ENCODE results near the gene ZNF784.

ZNF784 gene

DNA sequence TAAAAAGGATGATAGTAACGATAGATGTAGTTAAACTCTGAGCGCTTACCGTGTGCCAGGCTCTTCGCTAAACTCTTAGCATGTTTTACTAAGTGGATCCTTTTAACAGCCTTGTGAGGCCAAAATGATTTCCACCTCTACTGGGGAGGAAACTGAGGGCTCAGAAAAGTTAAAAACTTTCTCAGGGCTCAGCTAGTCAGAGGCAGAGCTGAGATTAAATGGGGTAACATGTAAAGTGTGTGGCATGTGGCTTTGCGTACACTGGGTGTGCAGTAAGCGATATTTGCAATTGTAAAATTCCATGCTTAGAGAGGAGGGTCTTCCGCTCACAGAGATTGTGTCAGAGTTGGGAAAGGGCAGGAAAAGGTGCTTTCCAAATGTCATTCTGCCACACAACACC lies 32.2 kb upstream of the ZNF784 start:
- DNase-seq (ENCODE audit: low spot score), result no peak

DNA sequence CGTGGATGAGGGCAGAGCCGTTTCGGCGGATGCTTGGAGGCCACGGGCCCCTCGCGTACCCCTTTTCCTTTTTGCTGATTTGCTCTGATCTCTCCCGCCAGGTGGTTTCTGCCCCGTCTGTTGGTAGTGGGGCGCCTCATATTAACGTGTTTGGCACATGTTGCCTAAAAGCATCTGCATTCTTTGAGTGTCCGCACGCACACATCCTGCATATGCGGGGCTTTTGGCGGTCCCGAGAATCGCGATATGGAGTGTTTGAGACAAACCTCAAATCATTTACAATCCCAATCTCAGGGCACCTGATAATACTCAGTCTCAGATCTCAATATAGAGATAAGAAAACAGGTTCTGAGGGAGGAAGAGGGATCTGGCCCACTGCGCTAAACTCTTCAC lies 31.3 kb upstream of the ZNF784 start:
- no peak for DNase-seq (ENCODE audit: low spot score)

DNA sequence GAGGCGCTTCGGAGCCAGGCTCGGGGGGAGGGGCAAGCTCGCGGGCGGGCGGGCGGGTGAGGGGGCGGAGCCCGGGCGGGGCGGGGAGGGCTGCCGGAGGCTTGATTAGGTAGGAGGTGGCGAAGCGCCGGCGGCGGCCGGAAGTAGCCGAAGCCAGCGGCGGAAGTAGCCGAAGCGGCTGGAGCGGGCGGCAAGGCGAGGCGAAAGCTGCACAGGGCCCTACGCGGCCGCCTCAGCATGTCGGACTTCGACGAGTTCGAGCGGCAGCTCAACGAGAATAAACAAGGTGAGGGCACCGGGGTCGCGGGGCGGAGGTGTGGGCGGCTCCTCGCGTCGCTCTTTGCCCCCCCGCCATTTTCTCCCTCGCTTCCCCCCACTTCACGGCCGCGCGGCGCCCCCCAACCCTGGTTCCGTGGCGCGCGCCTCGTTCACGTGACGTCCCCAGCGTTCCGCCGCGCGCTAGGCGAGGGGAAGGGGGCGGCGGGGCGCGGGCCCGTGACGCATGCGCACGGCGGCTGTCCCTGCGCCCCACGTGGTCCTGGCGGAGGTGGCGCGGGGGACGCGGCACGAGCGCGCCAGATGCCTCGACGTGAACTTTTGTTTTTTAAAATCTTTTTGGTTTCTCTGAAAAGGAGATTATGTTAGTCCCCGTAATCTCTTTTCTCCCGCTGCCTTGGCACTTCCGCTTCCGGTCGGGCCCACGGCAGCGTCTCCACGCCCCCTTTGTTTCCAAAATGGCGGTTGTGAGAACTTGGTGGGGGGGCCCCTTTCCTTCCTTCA lies 30.7 kb upstream of the ZNF784 start, which contains the start of gene U2AF2:
TSS of gene U2AF2 (plus strand) at position 168 of the 780 bp plus-strand sequence. CDS start at position 238, 70 bp downstream.
- DNase-seq (ENCODE audit: low spot score), result peak; percentile 93

DNA sequence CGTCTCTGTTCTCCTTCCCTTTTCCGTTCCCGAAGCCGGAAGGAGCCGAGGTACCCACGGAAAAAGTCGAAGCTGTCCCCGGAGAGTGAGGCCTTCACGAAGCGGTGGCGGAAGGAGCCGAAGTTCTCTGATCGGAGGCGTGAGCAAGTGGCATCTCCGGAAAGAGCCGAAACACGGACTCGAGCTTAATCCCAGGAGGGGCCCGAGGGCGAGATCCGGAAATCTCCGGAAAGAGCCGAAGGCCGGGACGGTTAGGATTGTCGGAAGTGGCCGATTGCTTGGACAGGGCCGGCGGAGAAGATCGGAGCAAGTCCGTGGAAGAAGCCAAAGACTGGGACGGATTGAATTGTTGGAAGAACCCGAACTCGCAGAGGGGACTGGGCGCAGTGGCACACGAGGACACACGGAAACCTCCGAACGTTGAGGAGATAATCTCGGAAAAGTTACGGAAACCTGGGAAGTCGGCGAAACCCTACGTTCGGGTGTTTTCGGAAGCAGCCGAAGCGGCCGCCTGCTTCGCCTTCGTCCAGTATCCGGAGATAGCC lies 30.0 kb upstream of the ZNF784 start:
- DNase-seq (ENCODE audit: low spot score), result peak; percentile 97

DNA sequence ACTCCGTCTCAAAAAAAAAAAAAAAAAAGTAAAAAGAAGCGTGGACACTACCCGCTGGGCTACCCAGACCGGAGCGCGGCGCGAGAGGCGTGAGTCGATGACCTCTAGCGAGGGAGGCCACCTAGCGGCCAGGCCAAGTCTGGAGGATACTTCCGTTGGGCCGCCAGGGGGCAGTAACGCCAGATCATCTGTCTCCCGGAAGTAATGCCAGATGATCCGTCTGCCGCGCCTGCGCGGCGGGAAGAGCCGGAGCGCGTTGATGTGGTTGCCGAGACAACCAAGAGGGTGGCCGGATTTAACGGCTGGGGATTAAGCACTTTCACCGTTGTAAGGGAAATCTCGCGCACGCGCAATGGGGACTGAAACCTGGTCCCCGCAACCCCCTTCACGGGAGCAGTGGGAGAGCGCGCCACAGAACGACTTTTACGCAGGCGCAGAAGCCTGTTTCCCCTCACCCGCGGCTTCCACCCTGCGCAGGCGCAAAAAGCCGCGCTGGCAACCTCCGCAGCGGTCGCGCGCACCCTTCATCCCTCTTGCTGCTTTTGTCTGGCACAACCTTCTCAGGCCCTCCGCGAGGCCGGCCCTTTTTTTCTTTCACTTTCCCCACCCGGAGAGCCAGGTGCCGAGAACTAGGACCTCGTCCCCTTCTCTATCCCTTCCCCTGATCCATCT lies 29.4 kb upstream of the ZNF784 start:
- peak; percentile 97 for DNase-seq (ENCODE audit: low spot score)

DNA sequence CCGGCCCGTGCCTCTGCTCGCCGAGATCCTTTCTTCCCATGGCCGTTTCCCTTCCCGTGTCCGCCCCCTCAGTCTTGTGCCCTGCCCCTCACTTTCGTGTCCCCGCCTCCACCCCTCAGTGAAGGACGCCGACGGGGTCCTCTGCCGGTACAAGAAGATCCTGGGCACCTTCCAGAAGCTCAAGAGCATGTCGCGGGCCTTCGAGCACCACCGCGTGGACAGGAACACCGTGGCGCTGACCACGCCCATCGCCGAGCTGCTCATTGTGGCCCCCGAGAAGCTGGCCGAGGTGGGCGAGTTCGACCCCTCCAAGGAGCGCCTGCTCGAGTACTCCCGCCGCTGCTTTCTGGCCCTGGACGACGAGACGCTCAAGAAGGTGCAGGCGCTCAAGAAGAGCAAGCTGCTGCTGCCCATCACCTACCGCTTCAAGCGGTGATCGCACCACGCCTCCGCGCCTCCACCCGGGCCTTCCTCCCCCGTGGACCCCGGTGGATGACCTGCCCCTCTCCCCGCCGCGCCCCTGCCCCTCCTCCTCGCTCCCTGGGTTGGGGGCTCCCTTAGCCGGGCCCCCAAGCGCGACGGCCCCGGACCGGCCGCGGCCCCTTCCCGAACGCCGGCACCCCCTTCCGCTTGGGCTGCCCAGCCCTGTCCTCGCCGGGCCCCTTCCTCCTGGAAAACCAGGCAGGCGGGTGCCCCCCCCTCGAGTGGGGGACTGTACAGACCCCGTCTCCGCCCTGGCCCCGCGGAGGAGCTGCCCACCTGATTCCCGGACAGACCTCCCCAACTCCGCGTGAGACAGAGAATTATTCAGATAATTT lies 28.2 kb upstream of the ZNF784 start:
- no peak for DNase-seq (ENCODE audit: low spot score)

DNA sequence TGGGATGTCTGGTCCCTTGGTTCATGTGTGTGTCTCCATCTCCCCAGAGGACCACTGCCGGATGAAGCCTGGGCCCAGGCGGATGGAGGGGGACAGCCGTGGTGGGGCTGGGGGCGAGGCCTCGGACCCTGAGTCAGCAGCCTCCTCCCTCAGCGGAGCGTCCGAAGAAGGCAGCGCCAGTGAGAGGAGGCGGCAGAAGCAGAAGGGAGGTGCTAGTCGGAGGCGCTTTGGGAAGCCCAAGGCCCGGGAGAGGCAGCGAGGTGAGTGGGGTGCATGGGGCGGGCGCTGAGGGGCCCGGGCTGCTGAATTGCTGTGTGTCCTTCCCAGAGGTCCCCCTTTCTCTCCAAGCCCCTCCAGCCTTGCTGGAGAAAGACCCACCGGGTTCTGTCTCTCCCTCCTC lies 26.9 kb upstream of the ZNF784 start:
- DNase-seq (ENCODE audit: low spot score), result no peak

DNA sequence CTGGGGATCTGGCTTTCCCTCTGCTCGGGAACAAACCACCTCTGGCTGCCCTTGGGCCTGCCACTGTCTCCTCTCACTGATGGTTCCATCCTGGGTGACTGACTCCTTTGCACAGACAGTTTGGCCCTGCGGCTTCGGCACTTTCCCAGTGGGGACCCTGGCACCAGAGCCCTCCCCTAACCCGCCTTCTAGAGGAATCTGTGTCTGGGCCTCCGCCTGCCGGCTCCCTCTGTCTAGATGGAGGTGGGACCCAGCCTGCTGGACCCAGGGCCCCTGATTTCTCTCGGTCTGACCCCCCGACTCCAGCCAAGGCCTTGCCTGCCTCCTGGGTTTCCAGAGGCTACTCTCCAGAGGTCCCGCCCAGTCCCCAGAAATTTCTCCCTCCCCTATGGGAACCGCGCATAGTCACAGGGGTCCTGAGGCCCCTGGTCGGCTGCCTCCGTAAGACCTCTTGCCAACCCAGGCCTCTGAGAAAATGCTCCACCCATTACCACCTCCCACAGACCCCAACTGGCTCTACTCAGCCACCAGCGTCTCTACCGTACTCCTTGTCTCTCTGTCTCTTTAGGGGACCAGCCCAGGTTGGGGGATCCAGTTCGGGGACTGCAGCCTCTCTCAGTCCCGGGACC lies 26.4 kb upstream of the ZNF784 start:
- no peak for DNase-seq (ENCODE audit: low spot score)

DNA sequence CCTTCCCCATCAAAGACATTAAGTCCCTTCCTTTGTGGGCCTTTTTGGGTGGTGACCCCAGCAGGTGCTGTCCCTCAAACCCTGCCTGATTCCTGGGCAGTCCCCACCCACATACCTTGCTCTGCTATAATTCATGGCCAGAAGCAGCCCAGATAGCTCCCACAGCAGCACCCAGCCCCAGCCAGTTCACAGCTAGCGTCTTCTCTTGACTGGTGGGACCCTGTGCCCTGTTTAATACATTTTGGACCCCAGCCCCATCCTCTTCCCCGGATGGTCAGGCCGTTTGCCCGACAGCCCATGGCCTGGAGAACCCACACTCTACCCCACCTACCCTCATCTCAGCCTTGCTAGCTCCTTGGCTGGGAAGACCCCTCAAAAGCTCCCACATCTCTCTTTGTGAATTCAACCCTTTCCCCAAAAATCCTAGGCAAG lies 25.8 kb upstream of the ZNF784 start:
- no peak for DNase-seq (ENCODE audit: low spot score)

DNA sequence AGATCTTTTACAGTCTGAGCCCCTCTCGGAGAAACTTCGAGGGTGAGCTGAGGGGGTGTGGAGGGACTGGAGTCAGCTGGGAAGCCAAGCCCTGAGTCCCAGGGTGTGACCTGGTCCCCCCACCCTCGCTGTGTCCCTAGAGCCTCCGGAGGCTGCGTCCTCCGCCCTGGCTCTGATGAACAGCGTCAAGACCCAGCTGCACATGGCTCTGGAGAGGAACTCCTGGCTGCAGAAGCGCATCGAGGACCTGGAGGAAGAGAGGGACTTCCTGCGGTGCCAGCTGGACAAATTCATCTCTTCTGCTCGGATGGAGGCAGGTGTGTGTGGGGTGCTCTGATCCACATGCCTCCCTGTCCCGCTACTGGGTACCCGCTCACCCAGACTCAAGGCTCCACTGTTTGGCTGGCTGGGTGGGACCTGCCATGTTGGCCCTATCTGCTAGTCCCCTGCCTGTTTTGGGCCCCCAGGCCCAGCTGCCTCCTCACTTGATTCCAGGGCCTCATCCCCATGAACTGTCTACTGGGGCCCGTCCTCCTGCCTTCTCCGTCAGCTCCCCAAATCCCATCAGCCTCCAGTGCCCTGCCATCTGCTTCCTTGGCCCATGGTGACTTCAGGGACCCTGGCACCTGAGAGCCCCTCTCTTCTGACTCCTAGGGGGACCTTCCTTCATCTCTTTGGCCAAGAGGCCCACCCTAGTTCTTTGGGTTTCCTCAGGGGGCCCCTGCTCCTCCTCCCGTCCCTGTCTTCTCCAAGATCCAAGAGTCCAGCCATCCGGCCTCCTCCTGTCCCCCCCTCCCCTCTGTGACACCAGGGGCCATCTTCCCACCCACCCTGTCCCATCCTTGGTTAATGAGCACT lies 25.1 kb upstream of the ZNF784 start:
- no peak for DNase-seq (ENCODE audit: low spot score)

DNA sequence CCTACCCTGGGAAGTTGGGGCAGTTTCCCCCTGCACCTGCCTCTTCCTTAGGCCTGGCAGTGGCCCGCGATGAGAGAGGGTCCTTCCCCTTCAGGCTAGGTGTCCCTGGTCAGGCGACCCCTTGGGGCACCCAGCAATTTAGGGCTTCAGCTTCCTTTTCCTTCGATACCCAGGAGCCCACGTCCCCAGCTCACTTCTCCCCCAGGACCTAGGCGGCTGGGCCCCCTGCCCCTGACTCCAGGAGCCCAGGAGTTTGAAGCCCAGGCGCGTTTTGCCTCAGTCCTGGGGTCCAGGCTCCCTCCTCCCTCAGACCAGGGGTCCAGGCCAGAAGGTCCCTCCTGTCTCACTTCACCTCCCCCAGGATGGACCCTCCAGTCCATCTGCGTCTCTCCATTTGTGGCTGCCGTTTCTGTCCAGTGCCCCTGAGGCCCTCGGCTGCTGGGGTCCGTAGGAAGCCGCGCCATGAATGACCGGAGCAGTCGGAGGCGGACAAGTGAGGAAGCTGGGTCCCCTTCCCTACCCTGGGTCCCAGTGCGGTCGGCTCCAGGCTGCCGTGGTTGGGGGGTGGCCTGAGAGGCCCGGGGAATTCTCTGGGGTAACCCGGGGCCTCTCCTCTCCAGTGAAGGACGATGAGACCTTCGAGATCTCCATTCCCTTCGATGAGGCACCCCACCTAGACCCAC lies 24.4 kb upstream of the ZNF784 start:
- DNase-seq (ENCODE audit: low spot score), result no peak

DNA sequence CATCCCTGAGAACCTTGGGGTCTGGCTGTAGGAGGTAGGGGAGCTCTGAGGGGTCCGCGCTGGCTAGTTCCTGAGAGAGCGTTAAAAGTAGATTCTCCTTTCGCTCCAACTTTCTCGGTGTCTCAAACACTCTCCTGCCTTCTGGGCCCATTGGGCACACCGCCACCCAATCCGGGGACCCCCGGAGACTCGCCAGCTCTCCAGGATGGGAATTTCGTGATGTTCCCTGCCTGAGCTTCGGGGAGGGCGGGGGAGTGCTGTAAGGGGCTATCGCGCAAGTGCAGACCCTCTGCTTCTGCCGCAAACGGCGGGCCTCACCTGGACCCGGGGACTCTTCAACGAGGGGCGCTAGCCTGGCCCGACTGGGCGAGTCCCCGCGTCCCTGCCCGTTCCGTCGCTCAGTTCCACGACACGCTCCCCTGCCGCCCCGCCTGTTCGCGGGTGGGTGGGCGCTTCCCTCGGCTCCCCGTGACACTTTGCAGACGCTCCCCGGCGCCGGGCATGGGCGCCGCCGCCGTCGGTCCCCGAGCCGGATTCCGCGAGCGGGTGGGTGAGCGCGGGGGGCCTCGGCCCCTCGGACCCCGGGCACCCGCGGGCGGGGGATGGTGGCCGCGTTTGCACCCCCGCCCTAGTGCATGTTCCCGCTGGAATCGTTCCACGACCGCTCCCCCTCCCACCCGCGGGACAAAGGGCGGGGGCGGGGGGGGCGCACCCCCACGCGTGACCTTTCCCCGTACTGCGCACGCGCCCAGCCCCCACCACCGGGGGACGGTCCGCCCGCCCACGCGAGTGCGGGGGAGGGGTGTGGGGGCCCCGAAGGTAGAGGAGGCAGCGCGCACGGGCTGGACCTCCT lies 23.6 kb upstream of the ZNF784 start, which contains the start of gene CCDC106:
TSS of gene CCDC106 (plus strand) at position 481 of the 853 bp plus-strand sequence. CDS start 835 bp downstream, outside the sequence.
- peak; percentile 82 for DNase-seq (ENCODE audit: low spot score)

DNA sequence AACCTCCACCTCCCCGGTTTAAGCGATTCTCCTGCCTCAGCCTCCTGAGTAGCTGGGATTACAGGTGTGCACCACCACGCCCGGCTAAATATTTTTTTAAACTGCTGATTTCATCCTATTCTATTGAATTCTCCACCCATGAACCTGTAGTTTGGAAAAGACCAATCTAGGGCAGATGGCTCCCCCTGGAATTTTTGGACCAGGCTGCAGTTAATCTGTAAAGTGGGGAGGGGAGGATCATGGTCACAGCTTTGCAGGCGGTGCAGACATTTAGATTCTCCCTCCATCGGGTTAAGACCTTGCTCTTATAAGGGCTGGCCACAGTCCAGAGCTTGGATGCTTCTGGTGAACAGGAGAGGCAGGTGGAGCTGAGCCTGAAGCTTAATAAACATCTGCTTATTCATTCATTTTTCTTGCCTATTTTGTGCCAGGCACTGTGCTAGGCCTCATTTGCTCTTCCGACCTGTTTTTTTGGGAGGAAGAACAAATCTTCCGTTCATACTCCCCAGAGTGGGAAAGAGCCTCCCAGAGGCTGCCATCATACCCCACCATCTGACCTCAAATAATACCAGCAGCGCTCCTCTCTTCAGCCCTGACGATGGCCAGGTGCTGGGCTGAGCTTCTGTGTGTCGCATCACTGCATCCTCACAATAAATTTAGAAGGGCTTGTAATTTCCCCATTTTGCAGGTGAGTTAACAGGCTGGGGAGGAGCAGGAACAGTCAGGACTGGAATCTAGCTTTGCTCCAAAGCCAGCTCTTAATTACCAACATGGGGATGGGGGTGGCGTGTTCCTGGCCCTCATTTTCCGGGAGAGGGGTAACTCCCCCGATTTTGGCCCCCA lies 22.7 kb upstream of the ZNF784 start:
- no peak for DNase-seq (ENCODE audit: low spot score)

DNA sequence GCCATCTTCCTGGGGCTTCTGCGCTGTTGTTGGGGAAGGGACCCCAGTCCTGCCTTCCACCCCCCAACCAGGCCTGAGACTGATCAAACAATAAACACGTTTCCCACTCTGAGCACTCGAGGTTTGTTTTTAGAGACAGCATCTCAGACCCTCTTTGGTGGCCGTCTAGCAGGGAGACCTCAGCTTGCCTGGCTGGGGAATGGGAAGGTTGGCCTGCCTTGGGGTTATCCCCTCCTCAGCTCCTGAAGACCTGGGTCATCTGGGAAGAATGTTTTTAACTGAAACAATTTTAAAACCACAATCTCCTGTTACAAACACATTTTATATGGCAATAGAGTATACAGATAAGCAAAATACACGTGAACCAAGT lies 21.1 kb upstream of the ZNF784 start:
- DNase-seq (ENCODE audit: low spot score), result no peak

DNA sequence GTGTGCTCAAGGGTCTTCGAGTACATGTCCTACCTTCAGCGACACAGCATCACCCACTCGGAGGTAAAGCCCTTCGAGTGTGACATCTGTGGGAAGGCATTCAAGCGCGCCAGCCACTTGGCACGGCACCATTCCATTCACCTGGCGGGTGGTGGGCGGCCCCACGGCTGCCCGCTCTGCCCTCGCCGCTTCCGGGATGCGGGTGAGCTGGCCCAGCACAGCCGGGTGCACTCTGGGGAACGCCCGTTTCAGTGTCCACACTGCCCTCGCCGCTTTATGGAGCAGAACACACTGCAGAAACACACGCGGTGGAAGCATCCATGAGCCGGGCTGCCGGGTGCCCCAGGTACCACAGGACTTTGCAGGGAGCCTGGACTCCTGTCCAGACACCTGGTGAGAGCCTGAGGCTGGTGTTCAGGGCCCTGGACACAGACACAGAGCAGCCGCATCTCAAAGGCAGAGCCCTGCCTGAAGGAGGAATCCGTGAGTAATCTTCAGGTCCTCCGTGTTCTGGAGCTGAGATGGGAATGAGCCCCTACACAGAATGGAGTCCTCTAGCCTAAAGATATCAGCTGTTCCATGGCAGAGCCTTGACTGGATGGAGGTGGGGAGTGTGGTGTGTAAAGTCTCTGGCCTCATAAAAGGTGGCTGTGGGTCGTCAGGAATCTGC lies 20.6 kb upstream of the ZNF784 start:
- DNase-seq (ENCODE audit: low spot score), result no peak

DNA sequence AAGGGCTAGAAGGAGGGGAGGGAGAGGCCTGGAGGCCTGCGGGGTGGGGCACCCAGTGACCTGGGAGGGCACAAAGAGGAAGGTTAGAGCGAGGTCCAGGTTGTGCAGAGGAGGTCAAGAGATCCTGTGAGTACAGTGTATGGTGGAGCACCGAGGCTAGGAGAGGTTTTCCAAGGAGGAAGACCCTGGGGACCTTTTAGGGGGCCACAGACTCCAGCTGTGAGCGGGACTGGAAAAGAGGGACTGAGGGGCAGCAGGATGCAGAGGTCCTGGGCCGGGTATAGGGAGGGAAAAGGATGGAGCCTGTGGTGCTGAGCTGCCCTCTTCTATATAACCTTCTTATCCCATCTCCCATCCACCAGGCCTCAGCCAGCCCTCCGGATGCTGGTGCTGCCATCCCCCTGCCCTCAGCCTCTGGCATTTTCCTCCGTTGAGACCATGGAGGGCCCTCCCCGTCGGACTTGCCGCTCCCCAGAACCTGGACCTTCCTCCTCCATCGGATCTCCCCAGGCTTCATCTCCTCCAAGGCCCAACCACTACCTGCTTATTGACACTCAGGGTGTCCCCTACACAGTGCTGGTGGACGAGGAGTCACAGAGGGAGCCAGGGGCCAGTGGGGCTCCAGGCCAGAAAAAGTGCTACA lies 19.9 kb upstream of the ZNF784 start:
- no peak for DNase-seq (ENCODE audit: low spot score)

DNA sequence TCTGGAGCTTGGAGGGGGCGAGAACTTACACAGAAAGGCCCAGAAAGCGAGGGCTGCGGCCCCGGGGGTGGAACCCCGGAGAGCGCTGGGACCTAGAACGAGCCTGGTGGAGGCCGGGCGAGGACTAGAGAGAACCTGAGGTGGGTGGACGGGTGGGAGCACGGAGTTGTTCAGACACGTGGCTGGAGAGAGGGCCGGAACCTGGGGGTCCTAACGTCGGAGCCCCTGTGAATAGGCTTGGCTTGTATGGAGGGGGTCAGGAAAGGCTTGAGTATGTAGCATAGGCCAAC lies 19.5 kb upstream of the ZNF784 start:
- DNase-seq (ENCODE audit: low spot score), result no peak

Measured in Ammon's horn (tissue), 1 donor.